ENCODE measurements around the gene KAT6B. TPM values are rescaled to one million over a fixed set of nuclear protein-coding genes. Genes with fewer than 3 reads are reported as not detected.

KAT6B gene
- total RNA-seq, 1 donor from 2014 or later: 59.2 TPM

DNA sequence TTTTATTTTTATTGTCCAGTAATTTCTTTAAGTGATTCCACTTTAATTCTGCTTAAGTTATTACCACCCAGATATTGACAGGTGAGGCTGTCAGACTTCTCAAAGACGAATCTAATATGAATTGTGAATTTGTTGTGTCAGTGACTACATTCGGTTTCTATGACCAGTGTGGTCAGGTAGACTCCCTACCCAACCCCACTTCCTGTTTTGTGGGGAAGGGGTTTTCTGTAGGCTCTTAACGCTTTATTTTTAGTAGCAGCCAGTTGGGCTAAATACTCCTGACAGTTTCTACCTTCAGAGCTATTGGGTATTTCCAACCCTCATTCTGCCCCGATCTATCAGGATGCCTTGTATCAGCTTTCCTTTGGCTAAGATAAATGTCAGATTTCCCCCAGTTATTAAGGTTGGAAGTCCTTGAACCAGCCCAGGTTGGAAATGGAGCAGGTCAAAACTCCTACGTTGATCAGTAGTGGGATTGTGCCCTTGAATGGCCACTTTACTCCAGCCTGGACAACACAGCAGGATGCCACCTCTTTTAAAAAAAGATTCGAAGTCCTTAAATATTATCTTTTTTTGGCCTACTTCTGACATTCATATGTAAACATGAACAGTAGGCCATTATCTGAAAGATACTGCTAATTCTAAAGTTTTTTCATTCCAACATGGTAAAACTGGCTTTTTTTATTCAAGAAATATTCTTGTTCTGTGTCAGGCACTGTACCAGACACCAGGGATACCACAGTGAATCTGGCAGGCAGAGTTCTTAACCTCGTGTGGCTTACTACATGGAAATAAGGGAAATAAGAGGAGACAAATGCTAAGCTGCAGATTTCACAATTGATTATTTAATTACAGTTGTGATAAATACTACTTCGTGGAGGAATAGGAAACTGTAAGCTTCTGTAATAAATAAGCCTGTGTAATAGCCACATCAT lies 151.8 kb downstream of the KAT6B start:
- Histone ChIP-seq H3K27me3 (no peaks in the 10 kb centered on the region), H3K4me3 (no peak overlapping the region), H3K4me1 (peaks cover 24% of the 10 kb centered on the region), H3K9me3 (no peaks in the 10 kb centered on the region), H3K36me3 (peaks cover 4 to 24% of the 10 kb centered on the region in 2 donors), H3K27ac (no peak overlapping the region)
- intact Hi-C loops (cut with DNase I): no loop called here
- TF ChIP-seq POLR2A (IDR thresholded peaks at IDR 0.05): no peak
- TF ChIP-seq POLR2AphosphoS5 (IDR thresholded peaks at IDR 0.05; ENCODE audit: insufficient read depth in 1 of 2, low read depth in 1 of 2): no peak
- TF ChIP-seq, protein P1, sequence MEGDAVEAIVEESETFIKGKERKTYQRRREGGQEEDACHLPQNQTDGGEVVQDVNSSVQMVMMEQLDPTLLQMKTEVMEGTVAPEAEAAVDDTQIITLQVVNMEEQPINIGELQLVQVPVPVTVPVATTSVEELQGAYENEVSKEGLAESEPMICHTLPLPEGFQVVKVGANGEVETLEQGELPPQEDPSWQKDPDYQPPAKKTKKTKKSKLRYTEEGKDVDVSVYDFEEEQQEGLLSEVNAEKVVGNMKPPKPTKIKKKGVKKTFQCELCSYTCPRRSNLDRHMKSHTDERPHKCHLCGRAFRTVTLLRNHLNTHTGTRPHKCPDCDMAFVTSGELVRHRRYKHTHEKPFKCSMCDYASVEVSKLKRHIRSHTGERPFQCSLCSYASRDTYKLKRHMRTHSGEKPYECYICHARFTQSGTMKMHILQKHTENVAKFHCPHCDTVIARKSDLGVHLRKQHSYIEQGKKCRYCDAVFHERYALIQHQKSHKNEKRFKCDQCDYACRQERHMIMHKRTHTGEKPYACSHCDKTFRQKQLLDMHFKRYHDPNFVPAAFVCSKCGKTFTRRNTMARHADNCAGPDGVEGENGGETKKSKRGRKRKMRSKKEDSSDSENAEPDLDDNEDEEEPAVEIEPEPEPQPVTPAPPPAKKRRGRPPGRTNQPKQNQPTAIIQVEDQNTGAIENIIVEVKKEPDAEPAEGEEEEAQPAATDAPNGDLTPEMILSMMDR (IDR thresholded peaks at IDR 0.05): no peak
- no peak for DNase-seq (ENCODE audit: extremely low spot score in 2 of 2)

DNA sequence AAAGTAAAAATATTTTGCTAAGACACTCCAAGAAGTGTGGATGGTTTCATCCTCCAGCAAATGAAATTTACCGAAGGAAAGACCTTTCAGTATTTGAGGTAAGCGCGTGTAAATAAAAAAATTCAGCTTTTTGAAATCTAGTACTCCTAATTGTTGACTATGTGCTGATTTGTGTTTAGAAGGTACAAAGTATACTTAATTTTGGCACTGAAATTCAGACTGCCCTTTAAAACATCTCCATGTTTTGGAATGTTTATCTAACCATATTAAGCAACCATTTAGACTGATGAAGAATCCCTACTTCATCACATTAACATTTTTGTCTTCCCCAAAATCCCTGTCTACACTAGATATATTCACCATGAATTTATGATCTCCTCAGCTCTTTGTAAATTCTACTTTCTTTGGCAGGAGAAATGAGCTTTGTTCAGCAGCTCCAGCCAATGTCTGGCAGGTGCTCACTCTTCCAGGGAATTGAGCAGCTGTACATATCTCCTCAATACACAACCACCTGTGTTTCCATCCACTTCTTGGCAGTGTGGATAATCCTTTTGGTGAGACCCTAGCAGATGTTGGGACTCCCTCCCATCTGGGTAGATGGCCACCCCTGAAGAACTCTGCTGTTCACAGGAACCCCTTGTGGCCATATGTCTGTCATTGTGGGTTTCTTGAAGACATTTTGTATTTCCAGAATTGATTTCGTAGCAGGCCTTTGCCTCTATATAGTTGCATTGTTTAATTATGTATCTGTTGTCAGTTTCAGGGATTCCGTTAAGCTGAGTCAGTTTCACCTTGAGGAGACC lies 155.6 kb downstream of the KAT6B start:
- TF ChIP-seq, protein P1 (IDR thresholded peaks at IDR 0.05): no peak
- TF ChIP-seq POLR2AphosphoS5 (IDR thresholded peaks at IDR 0.05; ENCODE audit: insufficient read depth in 1 of 2, low read depth in 1 of 2) (no peak), POLR2A (IDR thresholded peaks at IDR 0.05) (no peak)
- no peak overlapping the region for H3K4me3 ChIP-seq
- no peaks in the 10 kb centered on the region for H3K27me3 ChIP-seq
- peaks cover 0 to 8% of the 10 kb centered on the region in 2 donors for H3K36me3 ChIP-seq
- intact Hi-C loops (cut with DNase I): no loop called here
- H3K4me1 ChIP-seq: peaks cover 5% of the 10 kb centered on the region
- no peak overlapping the region for H3K27ac ChIP-seq
- H3K9me3 ChIP-seq: no peaks in the 10 kb centered on the region
- DNase-seq (ENCODE audit: extremely low spot score in 2 of 2): no peak

DNA sequence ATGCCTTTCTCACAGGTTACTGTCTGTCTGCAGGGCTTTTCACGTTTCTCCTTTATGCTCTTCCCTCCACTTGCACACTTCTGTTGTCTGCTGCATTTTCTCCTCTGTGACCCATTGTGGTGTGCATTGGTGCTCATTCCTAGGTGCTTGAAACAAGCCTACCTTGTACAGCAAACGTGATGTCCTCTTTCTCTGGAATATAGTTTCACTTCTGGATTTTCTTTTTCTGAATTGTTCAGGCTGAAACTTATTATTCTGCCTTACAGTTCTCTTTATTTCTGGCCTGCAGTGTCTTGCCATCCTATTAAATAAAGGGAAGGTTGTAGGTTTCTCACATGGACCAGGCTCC lies 156.2 kb downstream of the KAT6B start:
- H3K36me3 ChIP-seq: peaks cover 0 to 8% of the 10 kb centered on the region in 2 donors
- no peak for TF ChIP-seq POLR2A (IDR thresholded peaks at IDR 0.05)
- TF ChIP-seq, protein P1 (IDR thresholded peaks at IDR 0.05): no peak
- no peak for TF ChIP-seq POLR2AphosphoS5 (IDR thresholded peaks at IDR 0.05; ENCODE audit: insufficient read depth in 1 of 2, low read depth in 1 of 2)
- no peaks in the 10 kb centered on the region for H3K9me3 ChIP-seq
- H3K27me3 ChIP-seq: no peaks in the 10 kb centered on the region
- intact Hi-C loops (cut with DNase I): no loop called here
- no peak overlapping the region for H3K4me3 ChIP-seq
- peaks cover 11% of the 10 kb centered on the region for H3K4me1 ChIP-seq
- no peak overlapping the region for H3K27ac ChIP-seq
- no peak for DNase-seq (ENCODE audit: extremely low spot score in 2 of 2)

DNA sequence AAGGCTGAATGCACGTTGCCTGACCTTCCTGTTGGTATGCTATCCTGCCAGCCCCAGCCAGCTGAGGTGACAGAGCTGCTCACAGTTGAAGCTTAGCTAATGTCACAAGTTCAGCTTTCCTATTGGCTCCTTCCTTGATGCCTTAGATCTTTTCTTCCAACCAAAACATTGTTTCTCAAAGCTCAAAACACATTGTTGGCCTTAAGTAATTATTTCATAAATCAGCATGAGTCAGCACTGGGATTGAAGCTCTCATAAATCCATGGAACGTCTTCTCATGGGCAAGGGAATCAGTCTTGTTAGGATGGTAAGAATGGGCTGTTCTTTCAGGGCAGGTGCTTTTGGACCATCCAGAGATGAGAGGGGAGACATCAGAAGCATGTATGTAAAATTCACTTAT lies 157.0 kb downstream of the KAT6B start:
- no peak for TF ChIP-seq POLR2AphosphoS5 (IDR thresholded peaks at IDR 0.05; ENCODE audit: insufficient read depth in 1 of 2, low read depth in 1 of 2)
- TF ChIP-seq, protein P1 (IDR thresholded peaks at IDR 0.05): no peak
- DNase-seq (ENCODE audit: extremely low spot score in 2 of 2): no peak
- Histone ChIP-seq H3K36me3 (peaks cover 0 to 8% of the 10 kb centered on the region in 2 donors), H3K4me1 (peaks cover 19% of the 10 kb centered on the region), H3K27me3 (no peaks in the 10 kb centered on the region), H3K9me3 (no peaks in the 10 kb centered on the region), H3K27ac (no peak overlapping the region), H3K4me3 (no peak overlapping the region)
- intact Hi-C loops (cut with DNase I): no loop called here

Measured in vagina (tissue), 2 donors.